Motor neuron (in vitro differentiated cells): Measurements from ENCODE around the gene ASTN2. TPM values are rescaled to one million over a fixed set of nuclear protein-coding genes. Genes with fewer than 3 reads are reported as not detected.

Experiments
- ATAC-seq, 8 experiments: fragments of 200-7000 bp; cut with Tn5 transposase; replicated peaks in 6 of 8; 2 replicates each; pipeline ENCODE4 v1.8.0; 2021; ENCODE audit warnings: mild to moderate bottlenecking in 8 of 8, moderate library complexity in 8 of 8
- H3K27ac ChIP-seq, 2 donors: fragments of 250-450 bp; sonication (Bioruptor Pico); 2 replicates each; pipeline ENCODE4 v1.9.0; 2021; ENCODE audit warnings: antibody characterized with exemption in 2 of 2, mild to moderate bottlenecking in 2 of 2, moderate library complexity in 1 of 2
- H3K4me1 ChIP-seq, 2 donors: fragments of 250-450 bp; sonication (Bioruptor Pico); replicated peaks in 1 of 2; 2 replicates each; pipeline ENCODE4 v1.6.1; 2021; ENCODE audit warnings: antibody characterized with exemption in 2 of 2, mild to moderate bottlenecking in 2 of 2, moderate library complexity in 1 of 2
- H3K4me3 ChIP-seq, 5 donors: fragments of 250-450 bp; sonication (Bioruptor Pico); 2 replicates each; pipeline ENCODE4 v1.9.0; 2021; ENCODE audit warnings: antibody characterized with exemption in 5 of 5, mild to moderate bottlenecking in 5 of 5, moderate library complexity in 4 of 5
- WGBS, 10 experiments: fragments of 450-650 bp; shearing (Covaris generic); methylation state at CpG; one replicate each; pipeline ENCODE4 v1.0.0; 2022; 5-methylcytosine and 5-hydroxymethylcytosine counted together
- in situ Hi-C, 9 experiments: fragments of 400-800 bp; cut with MboI; loops; one replicate each; pipeline ENCODE4 v1.15.0; 2021; ENCODE audit warnings: low sequenced_read_pairs in 9 of 9, low pct_unique_long_range_greater_than_20kb in 2 of 9; ENCODE audit not compliant: unreplicated experiment in 9 of 9
- total RNA-seq, 8 experiments: library from RNA; unstranded; fragments of 300-600 nt; gene quantifications; 2 replicates each; pipeline versions ENCODE4 v1.2.3 to v1.2.4, GENCODE V29; 2022

The ASTN2 gene
- total RNA-seq, 8 experiments from 2014 or later = 13.6 to 54.6 (median 17.9) TPM

- Histone ChIP-seq H3K4me1 (peaks cover 8 to 9% of the 10 kb centered on the region in 2 donors), H3K4me3 (no peak overlapping the region), H3K27ac (no peak overlapping the region)
- in situ Hi-C loops = loop anchor here in 1 of 9 experiments (10.0 to 25.0 kb wide), 2 partner anchors 73 to 304 kb away; no protein-coding TSS in a partner anchor
- no peak for ATAC-seq
Observed at GRCh38 chr9:116491659-116492058, 923.2 kb downstream of the ASTN2 start.

- no peak overlapping the region for H3K4me3 ChIP-seq
- H3K27ac ChIP-seq = no peak overlapping the region
- in situ Hi-C loops = loop anchor here in 1 of 9 experiments (10.0 to 25.0 kb wide), 2 partner anchors 74 to 304 kb away; no protein-coding TSS in a partner anchor
- peaks cover 8 to 9% of the 10 kb centered on the region in 2 donors for H3K4me1 ChIP-seq
- 60 to 100% (median 100%) methylated on average over 1 of the region's 1 CpG; no CpG with 5 or more reads in 1 of the 10 experiments for WGBS, 10 experiments
- ATAC-seq = peak in 6 of 8 experiments; percentile 19 to 61 (median 45)
Observed at GRCh38 chr9:116491219-116491618, 923.6 kb downstream of the ASTN2 start.

GRCh38 chr9:116490321-116490720, 924.5 kb downstream of the ASTN2 start:
- WGBS, 10 experiments = 83 to 100% (median 100%) methylated on average over 1 of the region's 1 CpG; no CpG with 5 or more reads in 7 of the 10 experiments
- ATAC-seq = peak in 1 of 8 experiments; percentile 48
- in situ Hi-C loops = loop anchor here in 1 of 9 experiments (10.0 to 25.0 kb wide), 2 partner anchors 74 to 303 kb away; no protein-coding TSS in a partner anchor
- H3K4me3 ChIP-seq = no peak overlapping the region
- no peak overlapping the region for H3K27ac ChIP-seq
- peaks cover 8 to 9% of the 10 kb centered on the region in 2 donors for H3K4me1 ChIP-seq

DNA sequence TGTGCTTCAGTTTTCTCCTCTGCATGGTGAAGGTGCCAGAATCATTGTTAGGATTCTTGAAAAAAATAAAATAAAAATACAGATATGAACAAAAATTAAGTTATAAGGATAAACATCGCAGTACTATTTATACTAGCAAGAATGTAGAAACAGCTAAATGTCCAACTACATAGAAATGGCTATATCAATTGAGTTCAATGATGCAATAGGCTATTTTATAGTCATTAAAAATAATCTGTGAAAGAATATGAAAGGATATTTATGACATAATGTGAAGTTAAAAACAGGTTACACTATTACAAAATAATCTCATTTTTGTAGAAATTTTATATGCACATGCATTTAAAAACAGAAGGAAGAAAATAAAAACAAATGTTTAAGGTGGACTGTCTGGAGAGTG, 926.5 kb downstream of the ASTN2 start:
- Histone ChIP-seq H3K4me3 (no peak overlapping the region), H3K4me1 (peaks cover 7 to 8% of the 10 kb centered on the region in 2 donors), H3K27ac (no peak overlapping the region)
- in situ Hi-C loops = loop anchor here in 1 of 9 experiments (25.0 kb wide), 1 partner anchor 301 kb away; no protein-coding TSS in a partner anchor
- WGBS, 10 experiments = 78 to 100% (median 100%) methylated on average over 1 of the region's 1 CpG; no CpG with 5 or more reads in 2 of the 10 experiments
- no peak for ATAC-seq

DNA sequence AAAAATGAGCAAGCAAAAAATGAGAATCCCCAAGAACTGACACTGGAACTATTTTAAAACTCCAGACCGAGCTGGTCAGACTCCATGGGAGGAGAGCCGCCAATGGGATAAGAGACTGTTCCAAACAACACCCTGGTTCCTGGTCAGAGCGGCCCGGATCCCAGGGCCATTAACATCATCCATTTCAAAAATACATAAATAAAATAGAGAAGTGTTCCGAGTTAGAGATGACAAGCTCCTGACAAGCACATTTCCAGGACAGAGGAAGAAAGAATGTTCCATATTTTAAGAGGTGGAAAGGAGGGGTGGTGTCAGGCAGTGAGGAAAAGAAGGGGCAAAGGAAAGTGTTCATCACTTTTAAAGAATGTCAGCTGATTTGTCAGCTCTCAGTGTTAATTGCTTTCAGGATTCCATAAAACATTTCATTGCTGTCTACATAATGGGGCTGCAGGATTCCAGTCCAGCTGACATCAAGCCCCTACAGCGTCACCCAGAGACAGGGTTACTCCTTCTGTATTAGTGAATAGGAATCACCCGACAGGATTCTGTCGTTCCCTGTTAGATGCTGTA, 930.3 kb downstream of the ASTN2 start:
- H3K4me1 ChIP-seq = no peaks in the 10 kb centered on the region
- in situ Hi-C loops = loop anchor here in 1 of 9 experiments (25.0 kb wide), 1 partner anchor 297 kb away; no protein-coding TSS in a partner anchor
- 26 to 100% (median 86%) methylated on average over 1 to 8 of the region's 8 CpGs for WGBS, 10 experiments
- ATAC-seq = peak in 3 of 8 experiments; percentile 45 to 74 (median 60)
- no peak overlapping the region for H3K4me3 ChIP-seq
- H3K27ac ChIP-seq = no peak overlapping the region

- Histone ChIP-seq H3K4me3 (no peak overlapping the region), H3K27ac (no peak overlapping the region), H3K4me1 (no peaks in the 10 kb centered on the region)
- peak in 1 of 8 experiments; percentile 64 for ATAC-seq
- in situ Hi-C loops = loop anchor here in 1 of 9 experiments (25.0 kb wide), 1 partner anchor 297 kb away; no protein-coding TSS in a partner anchor
- 21 to 100% (median 70%) methylated on average over 1 to 6 of the region's 8 CpGs for WGBS, 10 experiments
Observed at GRCh38 chr9:116483622-116484491, 931.0 kb downstream of the ASTN2 start.

GRCh38 chr9:116482740-116483139, 932.1 kb downstream of the ASTN2 start:
- Histone ChIP-seq H3K4me3 (no peak overlapping the region), H3K4me1 (no peaks in the 10 kb centered on the region), H3K27ac (no peak overlapping the region)
- in situ Hi-C loops = loop anchor here in 1 of 9 experiments (25.0 kb wide), 1 partner anchor 295 kb away; no protein-coding TSS in a partner anchor
- 83% methylated on average over 1 of the region's 1 CpG; no CpG with 5 or more reads in 9 of the 10 experiments for WGBS, 10 experiments
- ATAC-seq = peak in 4 of 8 experiments; percentile 20 to 96 (median 84)

DNA sequence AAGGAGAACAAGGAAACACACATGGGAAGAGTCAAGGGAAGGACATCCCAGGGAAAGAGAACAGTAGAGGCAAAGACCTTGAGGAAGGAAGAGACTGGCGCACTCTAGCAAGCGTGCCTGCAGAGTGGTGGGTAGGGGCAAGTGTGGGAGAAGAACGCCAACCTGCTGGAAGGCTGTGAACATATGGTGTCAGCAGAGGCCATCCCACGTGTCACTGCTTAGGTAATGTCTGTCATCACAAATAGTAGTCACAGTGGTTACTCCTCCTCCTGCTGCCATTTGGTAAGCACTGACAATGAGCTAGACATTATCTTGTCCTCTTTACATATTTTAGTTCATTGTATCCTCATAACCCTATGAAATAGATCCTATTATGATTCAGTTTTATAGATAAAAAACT, 934.2 kb downstream of the ASTN2 start:
- Histone ChIP-seq H3K27ac (no peak overlapping the region), H3K4me3 (no peak overlapping the region), H3K4me1 (peaks cover 9 to 12% of the 10 kb centered on the region in 2 donors)
- ATAC-seq = no peak
- 33 to 100% (median 84%) methylated on average over 1 to 4 of the region's 4 CpGs; no CpG with 5 or more reads in 6 of the 10 experiments for WGBS, 10 experiments
- in situ Hi-C loops = loop anchor here in 1 of 9 experiments (25.0 kb wide), 1 partner anchor 293 kb away; no protein-coding TSS in a partner anchor

DNA sequence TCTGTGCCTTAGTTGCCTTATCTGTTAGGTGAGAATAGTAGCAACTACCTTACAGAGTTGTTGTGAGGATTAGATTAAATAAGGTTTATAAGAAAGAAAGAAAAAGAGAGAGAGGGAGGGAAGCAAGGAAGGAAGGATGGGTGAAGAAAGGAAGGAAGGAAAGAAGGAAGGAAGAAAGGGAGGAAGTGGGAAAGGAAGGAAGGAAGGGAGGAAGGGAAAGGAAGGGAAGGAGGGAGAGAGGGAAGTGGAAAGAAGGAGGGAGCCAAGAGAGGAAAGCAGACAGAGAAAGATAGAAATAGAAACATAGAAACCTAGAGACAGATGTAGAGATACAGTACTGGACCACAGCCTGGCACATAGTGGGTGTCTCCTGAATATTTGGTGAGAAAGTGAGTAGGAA, 934.9 kb downstream of the ASTN2 start:
- Histone ChIP-seq H3K4me1 (peaks cover 9 to 12% of the 10 kb centered on the region in 2 donors), H3K27ac (no peak overlapping the region), H3K4me3 (no peak overlapping the region)
- in situ Hi-C loops = loop anchor here in 1 of 9 experiments (25.0 kb wide), 1 partner anchor 293 kb away; no protein-coding TSS in a partner anchor
- no peak for ATAC-seq

- no peak for ATAC-seq
- Histone ChIP-seq H3K4me1 (peaks cover 9 to 12% of the 10 kb centered on the region in 2 donors), H3K27ac (no peak overlapping the region), H3K4me3 (no peak overlapping the region)
- in situ Hi-C loops = loop anchor here in 1 of 9 experiments (25.0 kb wide), 1 partner anchor 292 kb away; no protein-coding TSS in a partner anchor
- WGBS, 10 experiments = 67 to 100% (median 100%) methylated on average over 1 of the region's 1 CpG; no CpG with 5 or more reads in 6 of the 10 experiments
Observed at GRCh38 chr9:116479056-116479544, 935.8 kb downstream of the ASTN2 start.

DNA sequence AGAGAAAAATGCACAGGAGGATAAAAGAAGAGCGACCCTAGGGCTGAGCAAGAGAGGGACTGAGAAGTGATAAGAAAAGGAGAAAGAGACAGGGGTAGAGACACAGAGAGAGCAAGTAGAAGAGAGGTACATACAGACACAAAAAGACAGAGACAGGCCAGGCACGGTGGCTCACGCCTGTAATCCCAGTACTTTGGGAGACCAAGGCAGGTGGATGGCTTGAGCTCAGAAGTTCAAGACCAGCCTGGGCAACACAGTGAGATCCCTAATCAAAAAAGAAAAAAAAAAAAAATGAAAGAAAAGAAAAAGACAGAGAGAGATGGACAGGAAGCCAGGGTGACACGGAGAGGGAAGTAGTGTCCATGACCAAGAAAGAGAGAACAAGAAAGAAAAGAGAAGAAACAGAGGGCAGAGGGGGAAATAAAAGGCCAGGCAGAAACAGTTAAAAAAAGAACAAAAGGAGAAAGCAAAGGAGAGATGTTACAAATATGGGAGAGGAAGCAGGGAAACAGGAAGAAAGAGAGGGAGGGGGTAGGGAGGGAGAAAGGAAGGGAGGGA, 937.2 kb downstream of the ASTN2 start:
- no peak for ATAC-seq
- peaks cover 9 to 12% of the 10 kb centered on the region in 2 donors for H3K4me1 ChIP-seq
- H3K4me3 ChIP-seq = no peak overlapping the region
- no peak overlapping the region for H3K27ac ChIP-seq
- 72 to 98% (median 87%) methylated on average over 3 to 4 of the region's 4 CpGs; no CpG with 5 or more reads in 3 of the 10 experiments for WGBS, 10 experiments
- in situ Hi-C loops = loop anchor here in 1 of 9 experiments (25.0 kb wide), 1 partner anchor 290 kb away; no protein-coding TSS in a partner anchor

DNA sequence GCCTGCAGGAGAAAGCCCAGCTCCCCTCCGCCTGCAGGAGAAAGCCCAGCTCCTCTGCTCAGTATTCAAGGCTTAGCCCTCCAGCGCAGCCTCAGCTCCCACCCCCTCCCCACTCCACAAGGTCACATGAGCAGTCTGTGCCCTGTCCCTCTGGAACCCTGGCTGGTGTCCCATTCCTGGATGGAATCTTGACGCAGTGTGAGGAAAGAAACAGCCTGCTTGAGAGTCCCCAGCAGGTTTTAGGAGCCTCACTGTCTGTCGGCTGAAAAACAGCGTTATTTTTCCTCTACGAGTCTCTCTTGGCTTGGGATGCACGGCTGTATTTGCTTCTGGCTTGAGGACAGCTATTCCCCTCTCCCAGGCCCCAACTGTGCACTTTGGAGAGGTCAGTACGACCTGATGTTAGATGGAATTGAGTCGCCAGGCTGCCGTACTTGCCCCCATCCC, 937.9 kb downstream of the ASTN2 start:
- peak overlapping the region in 1 of 2 donors; percentile 8 for H3K27ac ChIP-seq
- peak in 5 of 8 experiments; percentile 80 to 91 (median 88) for ATAC-seq
- 47 to 100% (median 72%) methylated on average over 1 to 6 of the region's 10 CpGs; no CpG with 5 or more reads in 2 of the 10 experiments for WGBS, 10 experiments
- H3K4me3 ChIP-seq = no peak overlapping the region
- H3K4me1 ChIP-seq = peaks cover 13 to 18% of the 10 kb centered on the region in 2 donors
- in situ Hi-C loops = loop anchor here in 1 of 9 experiments (25.0 kb wide), 1 partner anchor 290 kb away; no protein-coding TSS in a partner anchor
